NCI-H1930 (cell line): ENCODE measurements around the gene JAZF1.

ENCODE experiments used
- DNase-seq, 2 experiments: peaks; one replicate each; lab custom pipeline; 2025; lab: John Stamatoyannopoulos, UW

JAZF1 gene

DNA sequence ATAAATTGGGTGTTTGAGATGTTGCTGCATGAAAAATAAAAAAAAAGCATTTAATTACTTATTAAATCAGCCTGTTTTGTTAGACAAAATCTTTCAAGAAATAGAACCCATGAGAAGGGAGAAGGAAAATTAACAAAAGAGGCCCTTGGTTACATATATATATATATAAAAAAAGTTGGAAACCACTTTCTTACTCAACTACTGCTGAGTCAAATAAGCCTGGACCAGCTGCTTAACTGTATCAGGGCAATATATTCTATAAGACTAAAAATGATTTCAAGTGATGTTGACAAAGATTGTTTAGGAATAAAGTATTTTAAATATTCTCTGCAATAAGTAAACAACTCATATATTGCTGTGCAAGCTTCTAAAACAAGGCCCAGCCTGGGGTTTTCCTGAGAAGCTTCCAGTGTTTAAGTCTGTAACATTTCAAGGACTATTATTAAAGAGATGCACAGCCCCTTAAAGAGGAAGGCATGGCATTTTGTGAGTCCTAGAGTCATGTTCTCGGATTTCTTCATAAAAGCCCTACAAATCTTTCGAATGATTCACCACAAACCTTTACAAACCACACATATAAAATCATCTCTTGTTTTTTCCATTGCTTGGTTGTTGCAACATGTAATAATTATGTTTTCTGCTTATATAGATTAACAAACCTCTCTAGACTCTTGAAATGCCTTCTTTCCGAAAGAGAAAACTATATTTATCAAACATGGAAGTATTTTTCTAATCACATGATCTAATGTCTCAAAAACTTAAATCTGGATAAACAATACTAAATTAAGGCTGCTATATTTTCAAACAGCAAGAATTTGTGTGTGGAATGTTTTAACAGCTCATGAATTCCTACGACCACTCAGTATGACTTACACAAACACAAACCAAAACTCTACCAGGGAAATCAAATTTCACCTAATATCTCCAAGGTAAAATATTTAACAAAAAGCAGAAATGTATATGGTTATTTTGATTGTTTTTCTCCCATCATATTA, 14.3 kb downstream of the JAZF1 start:
- no peak for DNase-seq

DNA sequence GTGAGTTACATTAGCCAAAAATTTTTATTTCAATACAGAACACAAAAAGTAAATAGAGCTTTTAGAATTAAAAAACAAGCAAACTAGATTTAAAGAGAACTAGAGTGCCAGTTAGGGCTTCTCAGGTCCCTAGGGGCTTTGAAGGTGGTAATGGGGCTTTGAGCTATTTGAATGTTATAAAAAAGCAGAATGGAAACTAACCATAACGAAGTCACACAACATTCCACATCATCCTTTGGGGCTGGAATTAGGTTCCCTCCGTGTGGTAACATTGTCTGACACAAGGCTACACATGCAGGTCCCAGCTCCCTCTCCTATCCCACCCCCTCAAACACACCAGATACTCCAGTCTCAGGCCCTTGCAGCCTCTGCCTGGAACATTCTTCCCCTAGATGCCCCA, 15.3 kb downstream of the JAZF1 start:
- no peak for DNase-seq

DNA sequence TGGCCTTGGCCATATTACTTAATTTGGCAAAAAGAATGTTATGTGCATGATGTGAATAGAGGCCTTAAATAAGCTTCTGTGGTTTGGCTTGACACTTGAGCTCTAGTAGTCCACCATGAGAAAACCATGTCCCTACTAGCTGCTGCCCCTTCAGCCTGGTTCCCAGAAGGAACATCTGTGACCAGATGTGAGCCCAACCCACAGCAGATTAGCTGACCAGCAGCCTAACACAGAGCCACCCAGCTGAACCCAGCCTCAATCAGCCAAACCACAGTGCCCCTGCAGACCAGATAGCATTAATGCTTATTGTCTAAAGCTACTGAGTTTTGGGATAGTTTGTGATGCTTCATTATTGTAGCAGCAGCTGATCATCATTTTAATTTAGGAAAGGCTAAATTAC, 16.6 kb downstream of the JAZF1 start:
- no peak for DNase-seq

DNA sequence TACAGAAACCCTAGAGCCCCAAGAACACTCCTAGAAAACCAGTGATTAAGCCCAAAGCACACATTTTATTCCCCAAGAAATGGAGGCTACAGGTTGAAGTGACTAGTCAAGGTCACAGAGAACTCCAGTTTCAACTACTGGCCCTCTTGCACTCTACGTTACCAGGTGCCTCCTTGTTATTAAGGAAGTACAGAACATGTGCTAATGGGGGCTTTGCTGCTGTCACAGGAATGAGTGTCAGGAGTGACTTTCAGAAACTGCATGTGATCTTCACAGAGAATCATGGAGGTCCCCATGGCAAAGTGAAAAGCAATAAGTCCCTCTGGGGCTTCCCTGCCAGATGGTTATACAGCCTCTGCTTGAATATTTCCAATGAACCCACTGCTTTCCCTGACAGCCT, 19.3 kb downstream of the JAZF1 start:
- DNase-seq: no peak

DNA sequence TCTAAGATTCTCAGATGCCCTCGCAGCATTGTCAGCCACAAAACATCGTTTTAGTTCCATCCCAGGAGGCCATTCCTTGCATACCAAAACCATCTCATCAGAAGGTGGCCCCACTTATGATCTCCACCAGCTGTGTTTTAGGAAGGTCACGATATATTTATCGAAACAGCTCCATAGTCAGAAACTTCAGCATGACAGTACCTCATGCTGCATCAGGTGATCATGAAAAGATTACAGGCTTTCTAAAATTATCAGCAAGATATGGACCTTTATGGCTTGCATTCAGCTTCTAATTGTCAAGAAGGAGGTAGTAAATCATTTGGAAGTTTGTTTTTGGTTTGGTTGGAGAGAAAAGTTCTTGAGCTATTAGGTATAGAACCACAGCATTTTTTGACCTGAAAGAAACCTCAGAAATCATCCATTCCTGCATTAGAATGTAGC, 20.0 kb downstream of the JAZF1 start:
- DNase-seq: no peak

DNA sequence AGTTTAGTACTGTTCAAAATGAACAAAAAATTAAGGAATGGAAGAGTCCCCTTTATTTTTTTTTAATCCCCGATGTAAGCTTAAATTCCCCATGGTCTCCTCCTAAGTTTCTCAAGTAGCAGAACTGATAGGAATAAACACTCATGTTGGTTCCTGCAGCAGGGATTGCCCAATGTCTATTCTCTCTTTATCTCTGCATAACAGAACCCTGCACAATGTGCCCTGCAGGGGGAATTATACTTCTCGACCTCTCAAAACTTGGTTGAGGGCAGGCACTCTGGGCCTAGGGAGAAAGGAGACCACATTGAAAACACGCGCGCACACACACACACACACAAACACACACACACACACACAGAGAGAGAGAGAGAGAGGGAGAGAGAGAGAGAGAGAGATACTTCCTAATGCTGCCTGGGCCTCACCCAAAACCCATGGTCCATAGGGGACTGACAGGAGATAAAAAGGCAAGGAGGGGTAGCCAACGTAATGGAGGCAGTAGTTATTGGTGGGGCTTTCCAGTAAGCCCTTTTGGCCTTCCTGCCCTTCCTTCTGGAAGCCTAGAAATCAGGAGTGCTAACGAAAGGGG, 22.7 kb downstream of the JAZF1 start:
- no peak for DNase-seq

DNA sequence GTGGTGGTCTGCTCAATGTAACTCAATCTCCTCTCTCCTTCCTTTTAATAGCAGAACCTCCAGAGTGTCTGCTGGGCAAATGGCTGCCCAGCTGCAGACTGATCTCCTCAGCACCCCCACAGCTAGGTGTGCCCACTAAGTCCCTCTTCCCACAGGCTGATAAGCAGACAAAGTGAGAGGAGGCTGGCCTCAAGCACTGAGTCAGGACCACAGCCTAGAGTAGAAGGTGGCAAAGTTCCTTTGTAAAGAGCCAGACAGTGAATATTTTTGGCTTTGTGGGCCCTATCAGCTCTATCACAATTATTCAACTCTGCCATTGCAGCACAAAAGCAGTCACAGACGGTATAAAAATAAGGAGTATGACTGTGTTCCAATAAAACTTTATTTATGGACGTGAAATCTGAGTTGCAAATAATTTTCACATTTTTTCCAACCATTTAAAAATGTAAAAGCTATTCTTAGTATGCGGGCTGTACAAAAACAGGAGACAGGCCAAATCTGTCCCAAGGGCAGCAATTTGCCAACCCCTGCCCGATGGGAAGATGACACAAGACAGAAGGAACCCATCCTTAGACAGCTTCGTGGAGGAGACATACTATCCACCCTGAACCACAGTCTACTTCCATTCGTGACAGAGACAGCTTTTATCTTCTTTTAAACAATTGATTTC, 23.4 kb downstream of the JAZF1 start:
- no peak for DNase-seq

DNA sequence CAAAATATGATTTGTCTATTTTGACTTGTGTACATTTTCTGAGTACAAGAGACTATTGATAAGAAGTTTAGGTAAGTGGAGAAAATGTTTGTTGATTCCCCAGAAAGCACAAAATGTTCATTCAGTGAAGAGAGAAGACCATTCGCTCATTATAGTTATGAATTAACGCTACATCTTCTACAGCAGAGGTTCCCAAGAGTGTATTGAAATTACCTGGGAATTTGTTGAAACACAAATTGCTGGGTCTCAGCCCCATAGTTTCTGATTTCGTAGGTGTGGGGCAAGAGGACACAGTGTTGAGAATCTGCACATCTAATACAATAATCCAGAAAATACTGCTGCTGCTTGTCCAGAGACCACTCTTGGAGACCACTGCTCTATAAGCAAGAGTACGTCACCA, 24.2 kb downstream of the JAZF1 start:
- no peak for DNase-seq

DNA sequence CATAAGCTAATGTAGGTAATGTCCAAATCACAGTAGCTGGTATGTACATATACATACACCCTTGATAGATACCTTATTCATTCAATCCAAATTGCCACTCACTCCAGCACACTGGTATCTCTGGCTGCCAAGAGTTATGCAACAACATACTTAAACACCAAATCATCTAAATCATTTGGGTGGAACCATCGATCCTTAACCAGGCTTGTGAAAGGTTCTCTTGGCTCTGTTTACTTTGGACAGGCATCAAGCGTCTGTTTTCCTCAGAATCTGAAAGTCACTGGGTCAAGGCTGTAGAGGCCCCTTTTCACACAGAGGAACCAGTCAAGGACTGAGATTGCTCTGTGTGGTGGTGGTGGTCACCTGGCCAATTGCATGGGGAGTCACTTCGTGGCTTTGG, 24.6 kb downstream of the JAZF1 start:
- no peak for DNase-seq

DNA sequence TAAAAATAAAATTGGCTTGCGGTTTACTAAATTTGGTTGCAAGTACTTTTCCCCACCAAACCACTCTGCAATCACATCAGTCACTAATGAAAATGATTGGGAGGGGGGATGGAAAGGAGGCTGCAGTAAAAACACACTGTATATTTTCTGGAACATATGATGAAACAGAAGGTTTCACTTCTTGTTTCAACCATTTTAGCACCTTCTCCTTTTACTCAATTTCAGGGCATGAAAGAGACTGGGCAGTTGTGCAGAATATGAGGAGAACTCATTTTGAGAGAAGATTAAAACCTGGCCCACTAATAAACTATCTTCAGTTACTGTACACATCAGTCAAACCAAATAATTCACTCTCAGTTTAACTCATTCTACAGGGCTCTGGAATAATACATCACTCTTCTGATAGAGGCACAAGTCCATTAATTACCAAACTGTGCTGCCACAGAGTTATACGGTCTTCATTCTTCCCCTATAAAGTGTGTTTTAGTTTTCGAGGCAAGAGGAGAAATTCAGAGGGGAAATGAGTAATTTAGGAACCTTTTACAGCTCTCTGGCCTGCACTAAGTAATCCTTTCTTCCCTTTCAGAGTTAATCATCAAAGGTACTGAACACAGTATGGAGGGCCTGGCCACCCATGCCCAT, 25.5 kb downstream of the JAZF1 start:
- DNase-seq: no peak

DNA sequence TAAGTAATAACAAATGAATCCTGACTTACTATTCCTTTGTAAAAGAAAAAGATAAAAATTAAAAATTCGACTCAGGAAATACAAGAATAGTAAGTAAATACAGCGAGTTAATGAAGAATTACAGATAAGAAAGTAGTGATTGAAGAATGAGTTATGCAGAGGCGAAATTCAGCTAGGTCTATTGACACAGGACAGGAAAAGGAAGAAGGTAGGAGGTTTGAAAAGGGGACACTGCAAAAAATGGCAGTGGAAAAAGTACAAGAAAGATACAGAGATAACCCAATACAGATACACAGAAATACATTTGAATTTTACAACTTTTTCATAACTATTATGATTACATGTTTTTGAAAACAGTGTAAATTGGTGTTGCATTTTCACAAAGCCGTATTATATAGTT, 28.0 kb downstream of the JAZF1 start:
- DNase-seq: no peak

DNA sequence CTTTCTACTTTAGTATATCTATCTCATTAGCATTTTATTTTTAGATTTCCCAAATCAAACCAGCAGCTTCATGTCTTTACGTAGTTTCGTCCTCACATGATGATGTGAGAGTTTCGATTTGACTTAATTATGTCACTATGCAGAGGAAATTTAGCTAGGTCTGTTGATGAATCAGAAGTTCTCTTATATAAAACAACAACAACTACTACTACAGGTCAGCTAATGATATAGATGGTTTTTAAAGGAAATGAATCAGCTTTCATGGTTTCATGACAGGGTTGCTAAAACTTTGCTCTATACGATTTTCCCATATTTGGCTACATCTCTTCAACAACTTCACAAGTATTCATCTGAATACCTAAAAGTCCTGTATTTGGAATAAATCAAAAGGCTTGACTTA, 28.6 kb downstream of the JAZF1 start:
- no peak for DNase-seq

DNA sequence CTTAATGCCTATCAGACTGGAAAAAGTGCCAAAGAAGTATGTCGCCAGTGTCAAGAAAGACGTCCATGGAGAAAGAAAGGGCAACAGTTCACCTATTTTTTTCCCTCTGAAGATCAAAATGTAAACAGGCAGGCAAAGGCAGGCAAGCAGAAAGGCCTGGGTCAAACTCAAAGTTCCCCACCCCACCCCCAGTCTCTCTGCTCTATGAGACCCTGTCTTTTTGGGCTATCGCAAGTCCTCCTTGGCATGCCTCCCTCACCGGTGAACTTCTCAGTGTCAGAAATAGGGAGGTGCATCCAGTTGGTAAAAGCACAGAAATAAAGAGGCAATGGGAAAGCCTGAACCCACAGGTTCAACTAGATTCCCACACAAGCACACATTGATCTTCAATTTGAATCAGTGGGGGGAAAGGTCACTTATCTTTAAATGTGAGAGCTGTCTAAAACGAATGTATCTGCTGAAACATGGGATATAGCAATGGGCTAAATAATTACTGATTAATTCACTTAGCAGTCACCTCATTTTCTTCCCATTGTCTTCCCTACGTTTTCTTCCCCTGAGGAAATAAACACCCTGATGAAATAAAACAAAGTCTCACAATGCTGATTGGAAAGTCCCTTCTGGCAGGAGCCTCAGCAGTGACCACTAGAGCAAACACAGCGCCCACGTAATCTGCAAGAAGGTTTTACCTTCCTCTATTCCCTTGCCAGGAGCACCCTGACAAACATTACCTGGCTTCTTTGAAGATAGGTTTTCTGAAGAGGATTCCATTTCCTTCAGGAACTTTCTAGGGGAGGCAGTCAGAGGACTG, 31.1 kb downstream of the JAZF1 start:
- no peak for DNase-seq

DNA sequence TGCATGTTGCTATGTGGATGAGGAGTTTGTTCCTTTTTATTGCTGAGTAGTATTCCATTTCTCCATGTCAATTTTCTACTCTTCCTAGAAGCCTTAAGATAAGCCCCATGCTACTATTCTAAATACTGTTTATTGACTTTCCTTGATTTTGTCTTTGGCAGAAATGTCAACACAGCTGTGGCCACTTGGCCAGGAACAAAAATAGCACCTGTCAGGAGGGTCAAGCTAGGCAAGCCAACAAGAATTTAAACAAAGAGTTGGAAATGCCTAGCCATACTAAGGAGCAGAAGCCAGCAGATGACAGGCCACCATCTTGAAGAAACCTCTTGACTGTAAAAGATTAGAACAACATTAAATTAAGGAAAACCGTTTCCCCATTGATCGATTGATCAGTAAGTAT, 34.7 kb downstream of the JAZF1 start:
- DNase-seq: no peak

DNA sequence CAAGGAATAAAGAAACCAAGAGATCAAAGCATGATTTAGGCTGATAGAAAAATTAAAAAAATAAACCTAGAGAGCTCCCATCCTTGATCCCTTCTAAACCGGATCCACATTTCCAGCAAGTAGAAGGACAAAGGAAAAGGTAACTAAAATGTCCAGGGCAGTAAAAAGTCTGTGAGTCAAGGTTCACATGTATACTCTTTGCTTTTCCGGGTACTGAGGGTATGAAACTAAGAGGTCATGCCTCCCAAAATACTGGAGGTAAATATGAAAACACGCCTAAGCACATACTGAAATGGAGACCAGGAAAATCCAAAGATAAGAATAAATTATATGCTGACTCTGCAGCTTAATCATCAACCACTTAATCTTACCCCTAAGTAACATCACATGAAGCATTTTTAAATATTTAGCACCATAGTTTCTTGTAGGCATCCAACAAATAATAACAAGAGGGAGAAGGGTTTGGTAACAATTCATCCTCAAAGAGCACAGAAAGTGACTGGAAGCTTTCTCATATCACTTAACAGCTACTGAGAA, 35.4 kb downstream of the JAZF1 start:
- DNase-seq: no peak

DNA sequence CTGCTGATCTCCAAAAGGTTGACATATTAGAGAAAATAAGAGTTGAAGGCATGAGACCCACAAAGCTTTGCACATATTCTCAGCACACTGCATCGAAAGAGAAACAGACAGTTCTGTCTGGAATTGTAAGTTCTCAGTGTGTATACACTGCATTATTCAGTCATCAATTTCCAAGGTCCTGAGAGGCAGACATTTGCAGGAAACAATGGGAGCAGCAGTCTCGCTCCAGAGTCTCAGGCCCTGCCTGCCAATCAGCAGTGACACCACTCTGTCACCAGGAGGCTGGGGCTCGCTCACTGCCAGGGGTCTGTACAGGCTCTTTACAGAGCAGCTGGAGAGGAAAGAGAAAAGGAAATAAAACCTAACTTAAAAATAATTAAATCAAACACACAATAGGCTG, 36.3 kb downstream of the JAZF1 start:
- DNase-seq: no peak

DNA sequence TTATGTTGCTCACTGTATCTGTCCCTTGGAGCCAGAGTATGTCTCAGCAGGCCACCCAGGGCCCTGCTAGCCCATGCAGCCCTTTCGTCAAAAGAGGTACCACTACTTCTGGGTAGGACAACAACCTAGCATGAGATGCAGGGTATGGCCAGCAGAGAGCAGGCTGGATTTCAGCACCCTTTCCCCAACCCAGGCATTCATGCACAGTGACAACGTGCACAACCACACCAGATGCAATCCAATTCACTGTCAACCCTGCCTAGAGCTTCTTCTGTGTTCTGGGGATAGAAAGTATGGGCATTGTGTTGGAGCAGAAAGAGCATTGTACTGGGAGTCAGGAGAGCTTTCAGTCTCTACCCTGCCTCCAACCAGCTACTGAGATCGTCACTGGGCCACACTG, 37.9 kb downstream of the JAZF1 start:
- DNase-seq: no peak

DNA sequence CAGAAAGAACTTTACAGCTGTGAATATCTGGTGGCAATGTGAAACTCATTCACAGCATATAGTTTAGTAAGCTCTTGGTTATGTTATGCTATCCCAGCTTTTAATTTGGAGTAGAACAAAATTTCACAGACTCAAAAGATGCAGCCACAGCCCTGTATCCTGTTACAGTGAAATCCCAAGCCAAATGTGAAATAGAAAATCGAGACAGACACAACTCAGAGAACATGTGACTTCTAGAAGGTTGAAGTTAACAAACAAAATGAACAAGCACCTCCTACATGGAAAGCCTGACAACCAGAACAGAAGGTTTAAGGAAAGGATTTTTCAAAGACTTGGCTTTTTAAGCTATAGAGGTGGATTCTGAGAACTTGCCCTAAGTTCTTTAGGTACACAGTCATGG, 39.6 kb downstream of the JAZF1 start:
- no peak for DNase-seq

DNA sequence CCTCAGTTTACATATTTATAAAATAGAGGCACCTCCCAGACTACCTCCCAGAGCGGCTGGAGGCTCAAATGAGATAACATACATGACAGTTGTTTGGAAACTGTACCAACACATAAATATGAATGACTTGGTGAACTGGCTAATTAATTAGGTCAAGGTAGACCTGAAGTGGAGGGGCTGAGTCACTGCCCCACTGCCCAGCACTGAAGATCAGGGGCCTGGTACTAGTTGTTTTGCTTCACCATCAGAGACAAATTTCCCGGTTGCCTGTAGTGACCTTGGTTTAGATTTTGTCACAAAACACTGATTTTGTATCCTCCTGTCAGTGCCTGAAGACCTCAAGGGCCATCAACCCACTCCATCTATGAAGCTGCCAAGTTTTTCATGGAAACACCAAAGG, 41.8 kb downstream of the JAZF1 start:
- DNase-seq: no peak

DNA sequence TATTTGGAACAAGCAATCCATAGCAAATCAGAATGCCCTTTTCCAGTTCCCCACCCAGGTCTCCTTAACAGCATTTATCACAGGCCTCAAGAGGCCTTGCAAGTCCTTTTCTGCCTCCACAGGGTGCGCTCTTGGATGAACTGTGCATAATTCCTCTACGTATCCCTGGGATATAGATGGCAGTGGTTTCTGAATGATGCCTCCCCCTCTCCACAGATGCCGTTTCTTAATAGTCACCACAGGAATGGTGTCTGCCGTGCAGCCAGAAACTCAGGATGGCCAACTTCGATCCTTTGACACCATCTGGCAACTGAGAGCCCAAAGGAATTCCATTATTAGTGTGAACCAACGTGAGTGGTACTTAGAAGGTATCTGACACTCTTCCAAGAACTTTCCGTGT, 43.1 kb downstream of the JAZF1 start:
- no peak for DNase-seq

DNA sequence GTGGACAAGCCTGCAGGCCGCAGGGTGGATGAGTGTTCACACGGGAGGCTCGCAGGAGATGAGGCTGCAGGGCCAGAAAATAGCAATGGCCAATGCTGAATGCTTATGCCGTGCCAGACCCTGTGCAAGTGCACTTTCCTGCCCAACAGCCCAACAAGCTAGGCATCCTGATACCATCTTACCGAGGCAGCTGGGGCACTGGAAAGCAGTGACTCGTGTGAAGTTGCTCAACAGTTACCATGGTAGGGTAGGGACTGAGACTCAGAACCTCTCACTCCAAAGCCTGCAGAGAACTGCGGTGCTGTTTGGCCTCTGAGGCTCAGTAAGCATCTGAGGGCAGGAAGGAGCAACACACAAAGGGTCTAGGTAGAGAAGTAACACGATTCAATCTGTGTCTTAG, 43.7 kb downstream of the JAZF1 start:
- no peak for DNase-seq
